ENCODE data around the gene CDCP1. TPM values are rescaled to one million over a fixed set of nuclear protein-coding genes. Genes with fewer than 3 reads are reported as not detected.

Gene CDCP1
- total RNA-seq, 6 experiments from 2014 or later = 0.78 to 2.1 (median 1.7) TPM

- Mint-ChIP-seq H3K27ac (no peak overlapping the region), H3K4me3 (no peak overlapping the region), H3K9me3 (no peaks in the 10 kb centered on the region), H3K36me3 (ENCODE audit: low read depth) (no peaks in the 10 kb centered on the region; the same call in 1 of the 2 replicates), H3K4me1 (ENCODE audit: low read depth) (peaks cover 52% of the 10 kb centered on the region), H3K27me3 (ENCODE audit: insufficient read depth) (peaks cover 1% of the 10 kb centered on the region; the same call in 1 of the 2 replicates)
- no peak for DNase-seq
- no peak for TF ChIP-seq CTCF (IDR thresholded peaks at IDR 0.05)
These were observed 25.1 kb upstream of the CDCP1 start for GRCh38 chr3:45171283-45171682.

GRCh38 chr3:45170096-45170495, 23.9 kb upstream of the CDCP1 start:
- Mint-ChIP-seq H3K9me3 (no peaks in the 10 kb centered on the region), H3K27me3 (ENCODE audit: insufficient read depth) (peaks cover 4% of the 10 kb centered on the region), H3K4me3 (no peak overlapping the region), H3K36me3 (ENCODE audit: low read depth) (peaks cover 5% of the 10 kb centered on the region; the same call in 1 of the 2 replicates), H3K27ac (peak overlapping the region; percentile 62), H3K4me1 (ENCODE audit: low read depth) (peaks cover 62% of the 10 kb centered on the region)
- no peak for DNase-seq
- no peak for TF ChIP-seq CTCF (IDR thresholded peaks at IDR 0.05)

GRCh38 chr3:45169125-45169904, 23.1 kb upstream of the CDCP1 start:
- no peak overlapping the region; the same call in 1 of the 2 replicates for H3K4me3 Mint-ChIP-seq
- H3K36me3 Mint-ChIP-seq (ENCODE audit: low read depth) = peaks cover 5% of the 10 kb centered on the region; the same call in 1 of the 2 replicates
- no peak for DNase-seq
- H3K27ac Mint-ChIP-seq = peak overlapping the region; percentile 24
- peaks cover 4% of the 10 kb centered on the region for H3K27me3 Mint-ChIP-seq (ENCODE audit: insufficient read depth)
- H3K4me1 Mint-ChIP-seq (ENCODE audit: low read depth) = peaks cover 62% of the 10 kb centered on the region
- no peak for TF ChIP-seq CTCF (IDR thresholded peaks at IDR 0.05)
- H3K9me3 Mint-ChIP-seq = no peaks in the 10 kb centered on the region

GRCh38 chr3:45168451-45168850, 22.3 kb upstream of the CDCP1 start:
- Mint-ChIP-seq H3K4me1 (ENCODE audit: low read depth) (peaks cover 62% of the 10 kb centered on the region), H3K36me3 (ENCODE audit: low read depth) (peaks cover 5% of the 10 kb centered on the region; the same call in 1 of the 2 replicates), H3K4me3 (peak overlapping the region; percentile 86; the same call in 1 of the 2 replicates), H3K27me3 (ENCODE audit: insufficient read depth) (peaks cover 4% of the 10 kb centered on the region), H3K27ac (peak overlapping the region; percentile 99), H3K9me3 (no peaks in the 10 kb centered on the region)
- no peak for DNase-seq
- no peak for TF ChIP-seq CTCF (IDR thresholded peaks at IDR 0.05)

- Mint-ChIP-seq H3K36me3 (ENCODE audit: low read depth) (peaks cover 5% of the 10 kb centered on the region; the same call in 1 of the 2 replicates), H3K27me3 (ENCODE audit: insufficient read depth) (peaks cover 4% of the 10 kb centered on the region), H3K27ac (peak overlapping the region; percentile 99), H3K4me1 (ENCODE audit: low read depth) (peaks cover 62% of the 10 kb centered on the region), H3K4me3 (peak overlapping the region; percentile 86), H3K9me3 (no peaks in the 10 kb centered on the region)
- no peak for TF ChIP-seq CTCF (IDR thresholded peaks at IDR 0.05)
- DNase-seq = peak; percentile 98
These were observed 21.1 kb upstream of the CDCP1 start for GRCh38 chr3:45167011-45167911.

All from HFFc6 (cell line).